Measurements from ENCODE around the gene EXOSC2. TPM values are rescaled to one million over a fixed set of nuclear protein-coding genes. Genes with fewer than 3 reads are reported as not detected.

EXOSC2 gene
- total and polyA plus RNA-seq, 2 of the 8 experiments (the other 6 are each of a cell fraction or from before 2014, with no cell fraction given), result 47.8 to 93.6 TPM

- peak overlapping the region; percentile 62 to 74 for H3K4me2 ChIP-seq (ENCODE audit: insufficient read depth in 1 of 2, low read depth in 2 of 2, low read length in 2 of 2)
- H2BK120ac ChIP-seq (replicated peaks; ENCODE audit: low read depth, low read length), result no peak overlapping the region
- TF ChIP-seq EP300 (IDR thresholded peaks at IDR 0.05; ENCODE audit: borderline replicate concordance in 1 of 2, low read depth in 2 of 2, low read length in 2 of 2), result peak in 1 of 2 experiments; percentile 40; a peak in 1 of 3 replicates
- TF ChIP-seq KDM4A (IDR thresholded peaks at IDR 0.05; ENCODE audit: low read depth, low read length, severe bottlenecking), result peak; percentile 22
- TF ChIP-seq MAX (IDR thresholded peaks at IDR 0.05), result peak; percentile 96
- TF ChIP-seq RNF2 (IDR thresholded peaks at IDR 0.05; ENCODE audit: borderline replicate concordance, low read depth, low read length, missing control alignments, poor library complexity, severe bottlenecking), result peak; percentile 76
- no peak for TF ChIP-seq CTBP2 (IDR thresholded peaks at IDR 0.05; ENCODE audit: borderline replicate concordance, insufficient read depth, insufficient read length, low read length)
- TF ChIP-seq SUZ12 (IDR thresholded peaks at IDR 0.05; ENCODE audit: low read length), result peak; percentile 91
- no peak for TF ChIP-seq NANOG (IDR thresholded peaks at IDR 0.05; ENCODE audit: insufficient read depth, low read depth, low read length, poor library complexity, severe bottlenecking)
- TF ChIP-seq TBP (IDR thresholded peaks at IDR 0.05; ENCODE audit: low read depth, low read length), result no peak
- TF ChIP-seq TAF7 (optimal IDR thresholded peaks at IDR 0.05; ENCODE audit: borderline replicate concordance, low read depth, low read length), result no peak
These were observed 34.5 kb upstream of the EXOSC2 start for GRCh38 chr9:130658893-130659698.

More at GRCh38 chr9:130658893-130659698, 34.5 kb upstream of the EXOSC2 start:
- Histone ChIP-seq H2BK5ac (ENCODE audit: low read depth, low read length) (no peak overlapping the region), H3K27ac (ENCODE audit: low read depth, low read length) (no peak overlapping the region), H3K36me3 (ENCODE audit: control insufficient read depth in 2 of 4, insufficient read depth in 4 of 4, low read length in 3 of 4) (peaks cover 0 to 6% (median 0%) of the 10 kb centered on the region in 4 experiments; a peak in 1 of 8 replicates), H4K20me1 (replicated peaks in 1 of 2; ENCODE audit: control insufficient read depth in 1 of 2, insufficient read depth in 2 of 2, low read length in 2 of 2) (peaks cover 4 to 14% of the 10 kb centered on the region in 2 experiments), H3K23ac (ENCODE audit: insufficient read length) (no peak overlapping the region), H3K9me3 (ENCODE audit: insufficient read depth in 2 of 2, low read depth in 1 of 2, low read length in 1 of 2) (peaks cover 6 to 8% of the 10 kb centered on the region in 2 experiments; a peak in 3 of 4 replicates), H3K79me1 (ENCODE audit: low read depth, low read length) (no peaks in the 10 kb centered on the region), H2AFZ (ENCODE audit: low read length) (peak overlapping the region; percentile 41; the same call in 1 of the 2 replicates), H4K5ac (ENCODE audit: insufficient read length, low read depth, low read length) (no peak overlapping the region), H2BK15ac (ENCODE audit: low read length) (no peak overlapping the region), H3K56ac (replicated peaks; ENCODE audit: insufficient read length, low read depth, low read length) (no peak overlapping the region), H3K14ac (ENCODE audit: insufficient read length) (no peak overlapping the region), H4K8ac (ENCODE audit: extremely low read depth, insufficient read depth, low read length) (peak overlapping the region; percentile 74; the same call in 1 of the 2 replicates), H3K4ac (replicated peaks; ENCODE audit: insufficient read length, low read depth, low read length) (peak overlapping the region; percentile 38), H3K18ac (ENCODE audit: extremely low read depth, low read length) (no peak overlapping the region; the same call in 1 of the 2 replicates), H4K91ac (replicated peaks; ENCODE audit: insufficient read length, low read length) (no peak overlapping the region), H3K4me1 (replicated peaks in 1 of 4; ENCODE audit: control insufficient read depth in 3 of 4, insufficient read depth in 4 of 4, low read length in 3 of 4) (peaks cover 4 to 25% (median 17%) of the 10 kb centered on the region in 4 experiments), H3K23me2 (ENCODE audit: low read depth, low read length) (peaks cover 8% of the 10 kb centered on the region; the same call in 1 of the 2 replicates), H3K27me3 (replicated peaks in 1 of 4; ENCODE audit: control insufficient read depth in 3 of 4, extremely low read depth in 1 of 4, insufficient read depth in 3 of 4, low read length in 3 of 4) (peaks cover 65 to 90% (median 83%) of the 10 kb centered on the region in 4 experiments), H3K4me3 (ENCODE audit: extremely low read depth in 1 of 4, insufficient read depth in 2 of 4, low read depth in 3 of 4, low read length in 4 of 4) (peak overlapping the region in 1 of 4 experiments; percentile 62; a peak in 2 of 8 replicates), H3K9ac (replicated peaks in 1 of 4; ENCODE audit: extremely low read depth in 1 of 4, low read depth in 3 of 4, low read length in 3 of 4) (no peak overlapping the region), H2BK12ac (ENCODE audit: low read depth, low read length) (no peak overlapping the region), H3K79me2 (ENCODE audit: control insufficient read depth in 1 of 2, insufficient read depth in 2 of 2, low read length in 2 of 2) (no peaks in the 10 kb centered on the region), H2AK5ac (ENCODE audit: low read depth, low read length) (no peak overlapping the region), H2BK20ac (ENCODE audit: low read length) (no peak overlapping the region)
- FAIRE-seq (no peak), DNase-seq (ENCODE audit: low read depth in 1 of 2, low spot score in 2 of 2) (peak in 1 of 2 experiments; percentile 65)
- WGBS, 2 experiments (ENCODE audit: extremely low coverage in 1 of 2, insufficient coverage in 1 of 2, insufficient read length in 1 of 2, insufficient replicate concordance in 2 of 2, low coverage in 1 of 2, low lambda C conversion rate in 2 of 2, missing lambda C conversion rate in 1 of 2), result 22% methylated on average over 27 of the region's 52 CpGs; no CpG with 5 or more reads in 1 of the 2 experiments
- POLR2A ChIA-PET (ENCODE audit: partially characterized antibody), result no interaction called here
- CTCF ChIA-PET (ENCODE audit: partially characterized antibody), result interaction anchor here (1.0 to 2.0 kb wide), 4 partner anchors 23 to 193 kb away, joined by 3 to 11 read pairs (median 3); no protein-coding TSS in a partner anchor

Measured in H1 (cell line).